ENCODE results near the gene CUL1.

CUL1 gene

GRCh38 chr7:148800677-148801076 is 102.0 kb downstream of the CUL1 start:
- no peaks in the 10 kb centered on the region for H3F3A ChIP-seq (ENCODE audit: insufficient read depth, low read length)
- no peak overlapping the region for H3K4me2 ChIP-seq (ENCODE audit: low read length)
- H3K9me3 ChIP-seq (ENCODE audit: low read length): no peaks in the 10 kb centered on the region
- H3K4me3 ChIP-seq (ENCODE audit: low read depth, low read length, poor library complexity, severe bottlenecking): no peak overlapping the region
- no peaks in the 10 kb centered on the region for H3K27me3 ChIP-seq (ENCODE audit: insufficient read depth, low read length)
- H3K79me2 ChIP-seq (ENCODE audit: insufficient read depth, low read length): no peaks in the 10 kb centered on the region
- H3K27ac ChIP-seq (ENCODE audit: low read depth, low read length, poor library complexity, severe bottlenecking): no peak overlapping the region
- H3K36me3 ChIP-seq (ENCODE audit: insufficient read depth, low read length): peaks cover 77% of the 10 kb centered on the region
- no peak for TF ChIP-seq CTCF (IDR thresholded peaks at IDR 0.05; ENCODE audit: low read length)
- no peak for TF ChIP-seq EZH2 (IDR thresholded peaks at IDR 0.05; ENCODE audit: borderline replicate concordance, low read length)
- H3K4me1 ChIP-seq (ENCODE audit: insufficient read depth, low read length, severe bottlenecking): no peaks in the 10 kb centered on the region
- no peaks in the 10 kb centered on the region for H4K20me1 ChIP-seq (ENCODE audit: insufficient read depth, low read length)
- no peaks in the 10 kb centered on the region for H3K9me2 ChIP-seq (ENCODE audit: low read depth, low read length)
- no peak overlapping the region for H2AFZ ChIP-seq (ENCODE audit: low read length)
- no peak overlapping the region for H3K9ac ChIP-seq (ENCODE audit: low read length)

GRCh38 chr7:148802101-148802493 is 103.4 kb downstream of the CUL1 start:
- Histone ChIP-seq H3K27ac (ENCODE audit: low read depth, low read length, poor library complexity, severe bottlenecking) (no peak overlapping the region), H4K20me1 (ENCODE audit: insufficient read depth, low read length) (no peaks in the 10 kb centered on the region), H3K4me3 (ENCODE audit: low read depth, low read length, poor library complexity, severe bottlenecking) (no peak overlapping the region), H3K4me1 (ENCODE audit: insufficient read depth, low read length, severe bottlenecking) (no peaks in the 10 kb centered on the region), H3K36me3 (ENCODE audit: insufficient read depth, low read length) (peaks cover 77% of the 10 kb centered on the region), H3K9ac (ENCODE audit: low read length) (no peak overlapping the region), H3K9me2 (ENCODE audit: low read depth, low read length) (no peaks in the 10 kb centered on the region), H3K27me3 (ENCODE audit: insufficient read depth, low read length) (no peaks in the 10 kb centered on the region), H3K79me2 (ENCODE audit: insufficient read depth, low read length) (no peaks in the 10 kb centered on the region), H2AFZ (ENCODE audit: low read length) (no peak overlapping the region), H3F3A (ENCODE audit: insufficient read depth, low read length) (no peaks in the 10 kb centered on the region), H3K9me3 (ENCODE audit: low read length) (no peaks in the 10 kb centered on the region), H3K4me2 (ENCODE audit: low read length) (no peak overlapping the region)
- TF ChIP-seq CTCF (IDR thresholded peaks at IDR 0.05; ENCODE audit: low read length) (no peak), EZH2 (IDR thresholded peaks at IDR 0.05; ENCODE audit: borderline replicate concordance, low read length) (no peak)

GRCh38 chr7:148803094-148803493 is 104.4 kb downstream of the CUL1 start:
- Histone ChIP-seq H3F3A (ENCODE audit: insufficient read depth, low read length) (no peaks in the 10 kb centered on the region), H3K27me3 (ENCODE audit: insufficient read depth, low read length) (no peaks in the 10 kb centered on the region), H3K4me1 (ENCODE audit: insufficient read depth, low read length, severe bottlenecking) (no peaks in the 10 kb centered on the region), H2AFZ (ENCODE audit: low read length) (no peak overlapping the region), H3K36me3 (ENCODE audit: insufficient read depth, low read length) (peaks cover 77% of the 10 kb centered on the region), H4K20me1 (ENCODE audit: insufficient read depth, low read length) (no peaks in the 10 kb centered on the region), H3K4me2 (ENCODE audit: low read length) (no peak overlapping the region), H3K9ac (ENCODE audit: low read length) (no peak overlapping the region), H3K4me3 (ENCODE audit: low read depth, low read length, poor library complexity, severe bottlenecking) (no peak overlapping the region), H3K27ac (ENCODE audit: low read depth, low read length, poor library complexity, severe bottlenecking) (no peak overlapping the region), H3K9me3 (ENCODE audit: low read length) (no peaks in the 10 kb centered on the region), H3K9me2 (ENCODE audit: low read depth, low read length) (no peaks in the 10 kb centered on the region), H3K79me2 (ENCODE audit: insufficient read depth, low read length) (no peaks in the 10 kb centered on the region)
- TF ChIP-seq EZH2 (IDR thresholded peaks at IDR 0.05; ENCODE audit: borderline replicate concordance, low read length): no peak
- TF ChIP-seq CTCF (IDR thresholded peaks at IDR 0.05; ENCODE audit: low read length): no peak

Data from OCI-LY1 (cell line).